ENCODE data around the gene ATXN7L1.

GRCh38 chr7:105862770-105863169 lies 13.6 kb downstream of the ATXN7L1 start:
- TF ChIP-seq CREB1 (IDR thresholded peaks at IDR 0.05; ENCODE audit: low read depth) (no peak), RAD21 (IDR thresholded peaks at IDR 0.05; ENCODE audit: low read depth) (no peak), MAX (IDR thresholded peaks at IDR 0.05) (no peak)

Data from Ishikawa (cell line).